Measurements from ENCODE around the gene HYLS1. TPM values are rescaled to one million over a fixed set of nuclear protein-coding genes. Genes with fewer than 3 reads are reported as not detected.
A peak's percentile ranks its signal among the peaks of the same experiment; 100 is the strongest.
"Not testable (repeated sequence)": the region's sequence is repeated elsewhere in the genome, so short reads cannot be mapped to it uniquely, and the experiment has no call there.

Gene HYLS1
- total RNA-seq, 1 donor from 2014 or later, result 3.7 TPM

- TF ChIP-seq POLR2AphosphoS5 (IDR thresholded peaks at IDR 0.05; ENCODE audit: insufficient read depth in 1 of 2, low read depth in 1 of 2) (no peak), CTCF (IDR thresholded peaks at IDR 0.05) (no peak), POLR2A (IDR thresholded peaks at IDR 0.05) (no peak)
- DNase-seq (ENCODE audit: extremely low spot score in 2 of 2), result no peak
- intact Hi-C loops (cut with DNase I), result no loop called here
- Histone ChIP-seq H3K36me3 (peaks cover 0 to 14% of the 10 kb centered on the region in 2 donors), H3K9me3 (no peaks in the 10 kb centered on the region), H3K27me3 (peaks cover 7% of the 10 kb centered on the region), H3K27ac (no peak within 1 kb of the TSS), H3K4me1 (peaks cover 25% of the 10 kb centered on the region), H3K4me3 (peak within 1 kb of the TSS; percentile 53 to 74)
Measured at GRCh38 chr11:125903711-125904659, 16.5 kb downstream of the HYLS1 start, which contains the start of gene DDX25. TSS of gene DDX25 (plus strand) at chr11:125904508. CDS start at chr11:125904518, 10 bp downstream.

GRCh38 chr11:125904678-125905077 is 17.2 kb downstream of the HYLS1 start:
- intact Hi-C loops (cut with DNase I), result no loop called here
- no peak overlapping the region for H3K27ac ChIP-seq
- peaks cover 7% of the 10 kb centered on the region for H3K27me3 ChIP-seq
- H3K9me3 ChIP-seq, result no peaks in the 10 kb centered on the region
- TF ChIP-seq POLR2A (IDR thresholded peaks at IDR 0.05), result no peak
- peaks cover 25% of the 10 kb centered on the region for H3K4me1 ChIP-seq
- no peak for DNase-seq (ENCODE audit: extremely low spot score in 2 of 2)
- H3K36me3 ChIP-seq, result peaks cover 0 to 8% of the 10 kb centered on the region in 2 donors
- peak overlapping the region in 1 of 2 donors; percentile 53 for H3K4me3 ChIP-seq

GRCh38 chr11:125910226-125910849 is 22.9 kb downstream of the HYLS1 start:
- Histone ChIP-seq H3K27me3 (no peaks in the 10 kb centered on the region), H3K27ac (no peak overlapping the region), H3K36me3 (no peaks in the 10 kb centered on the region), H3K4me3 (no peak overlapping the region), H3K9me3 (no peaks in the 10 kb centered on the region), H3K4me1 (no peaks in the 10 kb centered on the region)
- DNase-seq (ENCODE audit: extremely low spot score in 2 of 2), result no peak
- intact Hi-C loops (cut with DNase I), result no loop called here
- TF ChIP-seq POLR2A (IDR thresholded peaks at IDR 0.05) (no peak), CTCF (IDR thresholded peaks at IDR 0.05) (no peak), POLR2AphosphoS5 (IDR thresholded peaks at IDR 0.05; ENCODE audit: insufficient read depth in 1 of 2, low read depth in 1 of 2) (no peak)

GRCh38 chr11:125914601-125915000 is 27.1 kb downstream of the HYLS1 start:
- H3K27ac ChIP-seq; H3K4me3 ChIP-seq; H3K36me3 ChIP-seq; H3K4me1 ChIP-seq; H3K27me3 ChIP-seq; intact Hi-C loops (cut with DNase I); H3K9me3 ChIP-seq; DNase-seq (ENCODE audit: extremely low spot score in 2 of 2): not testable (repeated sequence)

- no peaks in the 10 kb centered on the region for H3K4me1 ChIP-seq
- no peaks in the 10 kb centered on the region for H3K27me3 ChIP-seq
- no peak overlapping the region for H3K27ac ChIP-seq
- TF ChIP-seq CTCF (IDR thresholded peaks at IDR 0.05) (no peak), POLR2AphosphoS5 (IDR thresholded peaks at IDR 0.05; ENCODE audit: insufficient read depth in 1 of 2, low read depth in 1 of 2) (no peak), POLR2A (IDR thresholded peaks at IDR 0.05) (no peak)
- H3K36me3 ChIP-seq, result no peaks in the 10 kb centered on the region
- DNase-seq (ENCODE audit: extremely low spot score in 2 of 2), result no peak
- intact Hi-C loops (cut with DNase I), result no loop called here
- H3K9me3 ChIP-seq, result no peaks in the 10 kb centered on the region
- H3K4me3 ChIP-seq, result no peak overlapping the region
Measured at GRCh38 chr11:125916683-125917347, 29.3 kb downstream of the HYLS1 start.
